GM12878 (cell line): Measurements from ENCODE around the gene AP1M2. TPM values are rescaled to one million over a fixed set of nuclear protein-coding genes. Genes with fewer than 3 reads are reported as not detected.

Experiments used
- ASH2L ChIP-seq: fragments of 300-600, 200-600 bp; sonication (generic); IDR thresholded peaks from 2 replicates; pipeline ENCODE4 v1.6.1; 2017; ENCODE audit warnings: low read depth, mild to moderate bottlenecking, borderline replicate concordance
- BACH1 ChIP-seq: fragments of 450-650 bp; IDR thresholded peaks from 2 replicates; pipeline ENCODE4 v1.6.1; 2017; ENCODE audit warnings: mild to moderate bottlenecking, borderline replicate concordance
- BCL11A ChIP-seq: IDR thresholded peaks from 2 replicates; pipeline ENCODE4 v1.6.1; 2011; ENCODE audit warnings: low read depth, low read length
- DPF2 ChIP-seq: fragments of 450-650 bp; IDR thresholded peaks from 2 replicates; pipeline ENCODE4 v1.6.1; 2017; ENCODE audit warnings: mild to moderate bottlenecking
- MEF2A ChIP-seq: IDR thresholded peaks from 2 replicates; pipeline ENCODE4 v1.6.1; 2011; ENCODE audit warnings: low read depth, mild to moderate bottlenecking, low read length, moderate library complexity; ENCODE audit not compliant: insufficient read depth
- MTA2 ChIP-seq: fragments of 450-650 bp; IDR thresholded peaks from 2 replicates; pipeline ENCODE4 v1.6.1; 2016; ENCODE audit warnings: low read depth, mild to moderate bottlenecking, moderate library complexity
- MTA3 ChIP-seq: IDR thresholded peaks from 2 replicates; pipeline ENCODE4 v1.6.1; 2012; ENCODE audit warnings: low read length, inconsistent platforms, borderline replicate concordance
- MYC ChIP-seq: IDR thresholded peaks from 2 replicates; pipeline ENCODE4 v1.6.1; 2011; ENCODE audit warnings: mild to moderate bottlenecking, low read length, moderate library complexity, inconsistent platforms; ENCODE audit not compliant: insufficient read depth, insufficient replicate concordance, insufficient read length, severe bottlenecking
- NFYB ChIP-seq: IDR thresholded peaks from 2 replicates; pipeline ENCODE4 v1.6.1; 2011; ENCODE audit warnings: low read depth, mild to moderate bottlenecking, low read length, improper control_type of control experiment, moderate library complexity; ENCODE audit not compliant: insufficient read depth
- POLR2A ChIP-seq: IDR thresholded peaks from 2 replicates; pipeline ENCODE4 v1.6.1; 2011; ENCODE audit warnings: low read depth, mild to moderate bottlenecking, low read length
- RB1 ChIP-seq: fragments of 450-650 bp; formaldehyde crosslinking; IDR thresholded peaks from 2 replicates; pipeline ENCODE4 v1.6.1; 2017; ENCODE audit warnings: mild to moderate bottlenecking, borderline replicate concordance
- RFX5 ChIP-seq: IDR thresholded peaks from 2 replicates; pipeline ENCODE4 v1.6.1; 2011; ENCODE audit warnings: low read depth, low read length, improper control_type of control experiment
- SMAD1 ChIP-seq: fragments of 450-650 bp; IDR thresholded peaks from 2 replicates; pipeline ENCODE4 v1.6.1; 2018; ENCODE audit warnings: mild to moderate bottlenecking, low read depth; ENCODE audit not compliant: partially characterized antibody
- TCF12 ChIP-seq: IDR thresholded peaks from 2 replicates; pipeline ENCODE4 v1.6.1; 2011; ENCODE audit warnings: low read depth, mild to moderate bottlenecking, low read length
- polyA plus RNA-seq, 11 experiments: library from polyadenylated mRNA; depleted of rRNA in 4 of 11; unstranded in 6 of 11; stranded (reverse) in 5 of 11; fragments of >200 nt; fragmentation: Nextera tagmentation in 4 of 11; fragmentation: Illumina TruSeq in 1 of 11; extraction: Ambion mirVana in 4 of 11; extraction: Trizol in 1 of 11; gene quantifications; 1 replicate in 1 of 11; 2 replicates in 10 of 11; pipeline versions ENCODE4 v1.2.1 to v1.2.3, GENCODE V29; 2011 to 2016; ENCODE audit warnings: inconsistent platforms in 2 of 11, missing spikeins in 2 of 11, low read depth in 1 of 11
- total RNA-seq, 4 experiments: library from RNA; depleted of rRNA in 3 of 4; stranded (reverse); fragments of >200 nt in 3 of 4; fragmentation: Illumina TruSeq in 1 of 4; extraction: Trizol in 1 of 4; gene quantifications; 2 replicates each; pipeline versions ENCODE4 v1.2.1 to v1.2.3, GENCODE V29; 2013 to 2021
- TF ChIP-seq, protein P1 (sequence below): fragments of 450-650 bp; IDR thresholded peaks from 2 replicates; pipeline ENCODE4 v1.6.1; 2016; ENCODE audit warnings: mild to moderate bottlenecking
- TF ChIP-seq, protein P2 (sequence below): fragments of 450-650 bp; IDR thresholded peaks from 2 replicates; pipeline ENCODE4 v1.6.1; 2016; ENCODE audit warnings: mild to moderate bottlenecking, moderate library complexity, borderline replicate concordance
- TF ChIP-seq, protein P3 (sequence below): IDR thresholded peaks from 2 replicates; pipeline ENCODE4 v1.6.1; 2011; ENCODE audit warnings: low read depth, low read length, improper control_type of control experiment, borderline replicate concordance
- TF ChIP-seq, protein P4 (sequence below): IDR thresholded peaks from 2 replicates; pipeline ENCODE4 v1.6.1; 2011; ENCODE audit warnings: low read depth, mild to moderate bottlenecking, low read length, moderate library complexity, borderline replicate concordance; ENCODE audit errors: extremely low read depth
- TF ChIP-seq, protein P5 (sequence below): IDR thresholded peaks from 2 replicates; pipeline ENCODE4 v1.6.1; 2011; ENCODE audit warnings: borderline replicate concordance, low read depth, mild to moderate bottlenecking, moderate library complexity, mixed read lengths, low read length; ENCODE audit not compliant: insufficient read depth; ENCODE audit errors: extremely low read length
- TF ChIP-seq, protein P6 (sequence below): IDR thresholded peaks from 2 replicates; pipeline ENCODE4 v1.6.1; 2011; ENCODE audit warnings: mild to moderate bottlenecking, low read depth, low read length, moderate library complexity; ENCODE audit not compliant: insufficient replicate concordance

AP1M2 gene
- total and polyA plus RNA-seq, 10 of the 15 experiments (the other 5 are each of a cell fraction or from before 2014, with no cell fraction given), result 0.72 TPM; not detected in 9

DNA sequence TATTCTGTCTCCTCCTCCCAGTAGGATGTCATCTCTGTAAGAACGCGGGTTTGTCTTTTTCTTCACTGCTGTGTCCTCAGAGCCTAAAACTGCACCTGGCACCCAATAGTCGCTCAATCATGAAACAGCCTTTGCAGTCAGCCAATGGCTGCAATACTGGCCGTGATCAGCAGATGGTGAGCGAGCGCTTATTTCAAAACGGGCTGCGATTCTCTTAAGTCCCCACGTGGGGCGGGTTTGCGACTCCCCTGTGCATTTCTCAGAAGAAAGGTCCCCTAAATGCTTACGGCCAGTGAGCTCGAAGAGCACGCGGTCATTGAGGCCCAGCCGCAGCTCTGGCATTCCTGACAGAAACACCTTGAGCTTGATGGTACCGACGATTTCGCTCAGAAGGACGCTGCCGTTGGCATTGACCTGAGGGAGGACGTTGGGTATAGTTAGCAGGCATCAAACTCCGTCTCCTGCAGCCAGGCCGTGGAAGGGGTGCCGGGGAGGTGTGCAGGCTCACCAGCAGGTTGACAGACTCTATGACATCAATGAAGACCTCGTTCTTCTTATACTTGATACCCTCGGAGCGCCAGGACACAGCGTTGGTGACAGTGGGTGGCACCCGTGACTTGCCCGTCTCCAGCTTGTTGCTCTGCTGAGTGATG lies 6.0 kb downstream of the AP1M2 start (continued):
- TF ChIP-seq SMAD1 (no peak), TCF12 (no peak), RB1 (peak; percentile 43; the same call in 1 of the 2 replicates), RFX5 (no peak), NFYB (no peak), MYC (no peak), ASH2L (no peak), DPF2 (no peak), MEF2A (no peak), POLR2A (no peak), MTA3 (no peak), MTA2 (no peak), BCL11A (no peak), BACH1 (no peak)
- TF ChIP-seq, protein P1, sequence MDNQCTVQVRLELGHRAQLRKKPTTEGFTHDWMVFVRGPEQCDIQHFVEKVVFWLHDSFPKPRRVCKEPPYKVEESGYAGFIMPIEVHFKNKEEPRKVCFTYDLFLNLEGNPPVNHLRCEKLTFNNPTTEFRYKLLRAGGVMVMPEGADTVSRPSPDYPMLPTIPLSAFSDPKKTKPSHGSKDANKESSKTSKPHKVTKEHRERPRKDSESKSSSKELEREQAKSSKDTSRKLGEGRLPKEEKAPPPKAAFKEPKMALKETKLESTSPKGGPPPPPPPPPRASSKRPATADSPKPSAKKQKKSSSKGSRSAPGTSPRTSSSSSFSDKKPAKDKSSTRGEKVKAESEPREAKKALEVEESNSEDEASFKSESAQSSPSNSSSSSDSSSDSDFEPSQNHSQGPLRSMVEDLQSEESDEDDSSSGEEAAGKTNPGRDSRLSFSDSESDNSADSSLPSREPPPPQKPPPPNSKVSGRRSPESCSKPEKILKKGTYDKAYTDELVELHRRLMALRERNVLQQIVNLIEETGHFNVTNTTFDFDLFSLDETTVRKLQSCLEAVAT, result 0 out of 2 replicates have a peak, but pooled peaks have one; percentile 28
- TF ChIP-seq, protein P2, sequence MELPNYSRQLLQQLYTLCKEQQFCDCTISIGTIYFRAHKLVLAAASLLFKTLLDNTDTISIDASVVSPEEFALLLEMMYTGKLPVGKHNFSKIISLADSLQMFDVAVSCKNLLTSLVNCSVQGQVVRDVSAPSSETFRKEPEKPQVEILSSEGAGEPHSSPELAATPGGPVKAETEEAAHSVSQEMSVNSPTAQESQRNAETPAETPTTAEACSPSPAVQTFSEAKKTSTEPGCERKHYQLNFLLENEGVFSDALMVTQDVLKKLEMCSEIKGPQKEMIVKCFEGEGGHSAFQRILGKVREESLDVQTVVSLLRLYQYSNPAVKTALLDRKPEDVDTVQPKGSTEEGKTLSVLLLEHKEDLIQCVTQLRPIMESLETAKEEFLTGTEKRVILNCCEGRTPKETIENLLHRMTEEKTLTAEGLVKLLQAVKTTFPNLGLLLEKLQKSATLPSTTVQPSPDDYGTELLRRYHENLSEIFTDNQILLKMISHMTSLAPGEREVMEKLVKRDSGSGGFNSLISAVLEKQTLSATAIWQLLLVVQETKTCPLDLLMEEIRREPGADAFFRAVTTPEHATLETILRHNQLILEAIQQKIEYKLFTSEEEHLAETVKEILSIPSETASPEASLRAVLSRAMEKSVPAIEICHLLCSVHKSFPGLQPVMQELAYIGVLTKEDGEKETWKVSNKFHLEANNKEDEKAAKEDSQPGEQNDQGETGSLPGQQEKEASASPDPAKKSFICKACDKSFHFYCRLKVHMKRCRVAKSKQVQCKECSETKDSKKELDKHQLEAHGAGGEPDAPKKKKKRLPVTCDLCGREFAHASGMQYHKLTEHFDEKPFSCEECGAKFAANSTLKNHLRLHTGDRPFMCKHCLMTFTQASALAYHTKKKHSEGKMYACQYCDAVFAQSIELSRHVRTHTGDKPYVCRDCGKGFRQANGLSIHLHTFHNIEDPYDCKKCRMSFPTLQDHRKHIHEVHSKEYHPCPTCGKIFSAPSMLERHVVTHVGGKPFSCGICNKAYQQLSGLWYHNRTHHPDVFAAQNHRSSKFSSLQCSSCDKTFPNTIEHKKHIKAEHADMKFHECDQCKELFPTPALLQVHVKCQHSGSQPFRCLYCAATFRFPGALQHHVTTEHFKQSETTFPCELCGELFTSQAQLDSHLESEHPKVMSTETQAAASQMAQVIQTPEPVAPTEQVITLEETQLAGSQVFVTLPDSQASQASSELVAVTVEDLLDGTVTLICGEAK, result no peak
- TF ChIP-seq, protein P3, sequence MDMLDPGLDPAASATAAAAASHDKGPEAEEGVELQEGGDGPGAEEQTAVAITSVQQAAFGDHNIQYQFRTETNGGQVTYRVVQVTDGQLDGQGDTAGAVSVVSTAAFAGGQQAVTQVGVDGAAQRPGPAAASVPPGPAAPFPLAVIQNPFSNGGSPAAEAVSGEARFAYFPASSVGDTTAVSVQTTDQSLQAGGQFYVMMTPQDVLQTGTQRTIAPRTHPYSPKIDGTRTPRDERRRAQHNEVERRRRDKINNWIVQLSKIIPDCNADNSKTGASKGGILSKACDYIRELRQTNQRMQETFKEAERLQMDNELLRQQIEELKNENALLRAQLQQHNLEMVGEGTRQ, result peak; percentile 9; the same call in 1 of the 2 replicates
- TF ChIP-seq, protein P4, sequence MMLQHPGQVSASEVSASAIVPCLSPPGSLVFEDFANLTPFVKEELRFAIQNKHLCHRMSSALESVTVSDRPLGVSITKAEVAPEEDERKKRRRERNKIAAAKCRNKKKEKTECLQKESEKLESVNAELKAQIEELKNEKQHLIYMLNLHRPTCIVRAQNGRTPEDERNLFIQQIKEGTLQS, result 0 out of 2 replicates have a peak, but pooled peaks have one; percentile 57
- TF ChIP-seq, protein P5, sequence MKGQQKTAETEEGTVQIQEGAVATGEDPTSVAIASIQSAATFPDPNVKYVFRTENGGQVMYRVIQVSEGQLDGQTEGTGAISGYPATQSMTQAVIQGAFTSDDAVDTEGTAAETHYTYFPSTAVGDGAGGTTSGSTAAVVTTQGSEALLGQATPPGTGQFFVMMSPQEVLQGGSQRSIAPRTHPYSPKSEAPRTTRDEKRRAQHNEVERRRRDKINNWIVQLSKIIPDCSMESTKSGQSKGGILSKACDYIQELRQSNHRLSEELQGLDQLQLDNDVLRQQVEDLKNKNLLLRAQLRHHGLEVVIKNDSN, result peak; percentile 14
- TF ChIP-seq, protein P6, sequence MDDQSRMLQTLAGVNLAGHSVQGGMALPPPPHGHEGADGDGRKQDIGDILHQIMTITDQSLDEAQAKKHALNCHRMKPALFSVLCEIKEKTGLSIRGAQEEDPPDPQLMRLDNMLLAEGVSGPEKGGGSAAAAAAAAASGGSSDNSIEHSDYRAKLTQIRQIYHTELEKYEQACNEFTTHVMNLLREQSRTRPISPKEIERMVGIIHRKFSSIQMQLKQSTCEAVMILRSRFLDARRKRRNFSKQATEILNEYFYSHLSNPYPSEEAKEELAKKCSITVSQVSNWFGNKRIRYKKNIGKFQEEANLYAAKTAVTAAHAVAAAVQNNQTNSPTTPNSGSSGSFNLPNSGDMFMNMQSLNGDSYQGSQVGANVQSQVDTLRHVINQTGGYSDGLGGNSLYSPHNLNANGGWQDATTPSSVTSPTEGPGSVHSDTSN, result peak; percentile 11
